Mucosa of descending colon (tissue), 3 donors: ENCODE results near the gene CDHR3. TPM values are rescaled to one million over a fixed set of nuclear protein-coding genes. Genes with fewer than 3 reads are reported as not detected.

Experiments used
- ATAC-seq: fragments of 200-7000 bp; cut with Tn5 transposase; one replicate; pipeline ENCODE4 v1.9.1; 2020; ENCODE audit warnings: mild to moderate bottlenecking, moderate library complexity
- DNase-seq, 3 donors: peaks; one replicate each; pipeline ENCODE4 v3.0.0-alpha.2; 2020
- H3K36me3 ChIP-seq: fragments of 200-600 bp; one replicate; pipeline ENCODE4 v1.8.0; 2021; ENCODE audit warnings: low read depth, mild to moderate bottlenecking
- H3K4me1 ChIP-seq: fragments of 200-600 bp; one replicate; pipeline ENCODE4 v1.8.0; 2021; ENCODE audit warnings: low read depth, mild to moderate bottlenecking
- H3K4me3 ChIP-seq: fragments of 200-600 bp; one replicate; pipeline ENCODE4 v1.8.0; 2021; ENCODE audit warnings: mild to moderate bottlenecking
- H3K9me3 ChIP-seq: fragments of 200-600 bp; one replicate; pipeline ENCODE4 v1.8.0; 2021; ENCODE audit warnings: mild to moderate bottlenecking
- intact Hi-C, 2 donors: fragments of 100-400 bp; cut with DNase I in 1 of 2; cut with micrococcal nuclease in 1 of 2; formaldehyde crosslinking; loops; one replicate each; pipeline versions ENCODE4 v1.11.0 to v1.11.1; 2022; cut with DNase I, micrococcal nuclease
- total RNA-seq, 3 donors: library from RNA; stranded (reverse); fragmentation: NEBNext Ultra II Directional in 2 of 3; extraction: Animal tissue kit (Norgen Biotek cat#: 25700) in 2 of 3; gene quantifications; one replicate each; pipeline versions ENCODE4 v1.2.1 to v1.2.4, GENCODE V29; 2021 to 2023
- TF ChIP-seq, protein P1 (sequence below): fragments of 200-600 bp; IDR thresholded peaks from one replicate; pipeline ENCODE4 v1.8.0; 2022; ENCODE audit warnings: antibody characterized with exemption, mild to moderate bottlenecking
- donor health status: DM: no; HTN: no; CAD: no; lungs with moderate emphysema.
- donor health status: DM: no; HTN: no; CAD: no.
- donor health status: DM: no; HTN: yes; CAD: no.

CDHR3 gene
- total RNA-seq, 3 donors from 2014 or later: 12.1 to 19.7 (median 18.4) TPM

DNA sequence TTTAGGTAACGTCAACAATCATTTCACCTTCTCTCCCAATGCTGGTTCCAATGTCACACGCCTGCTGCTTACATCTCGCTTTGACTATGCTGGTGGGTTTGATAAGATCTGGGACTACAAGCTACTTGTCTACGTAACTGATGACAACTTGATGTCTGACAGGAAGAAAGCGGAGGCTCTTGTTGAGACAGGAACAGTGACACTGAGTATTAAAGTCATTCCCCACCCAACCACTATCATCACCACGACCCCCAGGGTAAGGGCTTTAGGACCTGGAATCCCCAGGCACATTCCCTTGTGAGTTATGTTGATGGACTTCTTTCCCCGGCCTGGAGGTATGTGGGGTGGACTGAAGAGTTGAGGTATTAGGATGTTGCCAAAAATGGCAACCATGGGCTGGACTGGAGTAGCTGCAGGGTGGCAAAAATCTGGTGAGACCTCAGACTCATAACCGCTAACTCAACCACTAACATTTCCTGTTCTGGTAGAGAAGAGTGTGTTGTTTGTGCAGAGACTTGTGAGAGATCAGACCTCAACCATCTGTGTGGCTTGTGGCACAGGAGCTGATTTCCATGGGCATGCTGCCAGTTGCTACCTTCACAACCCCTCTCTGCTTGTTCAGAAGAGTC is 59.2 kb downstream of the CDHR3 start:
- TF ChIP-seq, protein P1, sequence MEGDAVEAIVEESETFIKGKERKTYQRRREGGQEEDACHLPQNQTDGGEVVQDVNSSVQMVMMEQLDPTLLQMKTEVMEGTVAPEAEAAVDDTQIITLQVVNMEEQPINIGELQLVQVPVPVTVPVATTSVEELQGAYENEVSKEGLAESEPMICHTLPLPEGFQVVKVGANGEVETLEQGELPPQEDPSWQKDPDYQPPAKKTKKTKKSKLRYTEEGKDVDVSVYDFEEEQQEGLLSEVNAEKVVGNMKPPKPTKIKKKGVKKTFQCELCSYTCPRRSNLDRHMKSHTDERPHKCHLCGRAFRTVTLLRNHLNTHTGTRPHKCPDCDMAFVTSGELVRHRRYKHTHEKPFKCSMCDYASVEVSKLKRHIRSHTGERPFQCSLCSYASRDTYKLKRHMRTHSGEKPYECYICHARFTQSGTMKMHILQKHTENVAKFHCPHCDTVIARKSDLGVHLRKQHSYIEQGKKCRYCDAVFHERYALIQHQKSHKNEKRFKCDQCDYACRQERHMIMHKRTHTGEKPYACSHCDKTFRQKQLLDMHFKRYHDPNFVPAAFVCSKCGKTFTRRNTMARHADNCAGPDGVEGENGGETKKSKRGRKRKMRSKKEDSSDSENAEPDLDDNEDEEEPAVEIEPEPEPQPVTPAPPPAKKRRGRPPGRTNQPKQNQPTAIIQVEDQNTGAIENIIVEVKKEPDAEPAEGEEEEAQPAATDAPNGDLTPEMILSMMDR: no peak
- H3K4me1 ChIP-seq: no peaks in the 10 kb centered on the region
- intact Hi-C loops: no loop called here
- no peaks in the 10 kb centered on the region for H3K9me3 ChIP-seq
- peak in 2 of 3 donors; percentile 53 to 61 for DNase-seq
- H3K4me3 ChIP-seq: no peak overlapping the region
- H3K36me3 ChIP-seq: no peaks in the 10 kb centered on the region
- ATAC-seq: peak; percentile 75

DNA sequence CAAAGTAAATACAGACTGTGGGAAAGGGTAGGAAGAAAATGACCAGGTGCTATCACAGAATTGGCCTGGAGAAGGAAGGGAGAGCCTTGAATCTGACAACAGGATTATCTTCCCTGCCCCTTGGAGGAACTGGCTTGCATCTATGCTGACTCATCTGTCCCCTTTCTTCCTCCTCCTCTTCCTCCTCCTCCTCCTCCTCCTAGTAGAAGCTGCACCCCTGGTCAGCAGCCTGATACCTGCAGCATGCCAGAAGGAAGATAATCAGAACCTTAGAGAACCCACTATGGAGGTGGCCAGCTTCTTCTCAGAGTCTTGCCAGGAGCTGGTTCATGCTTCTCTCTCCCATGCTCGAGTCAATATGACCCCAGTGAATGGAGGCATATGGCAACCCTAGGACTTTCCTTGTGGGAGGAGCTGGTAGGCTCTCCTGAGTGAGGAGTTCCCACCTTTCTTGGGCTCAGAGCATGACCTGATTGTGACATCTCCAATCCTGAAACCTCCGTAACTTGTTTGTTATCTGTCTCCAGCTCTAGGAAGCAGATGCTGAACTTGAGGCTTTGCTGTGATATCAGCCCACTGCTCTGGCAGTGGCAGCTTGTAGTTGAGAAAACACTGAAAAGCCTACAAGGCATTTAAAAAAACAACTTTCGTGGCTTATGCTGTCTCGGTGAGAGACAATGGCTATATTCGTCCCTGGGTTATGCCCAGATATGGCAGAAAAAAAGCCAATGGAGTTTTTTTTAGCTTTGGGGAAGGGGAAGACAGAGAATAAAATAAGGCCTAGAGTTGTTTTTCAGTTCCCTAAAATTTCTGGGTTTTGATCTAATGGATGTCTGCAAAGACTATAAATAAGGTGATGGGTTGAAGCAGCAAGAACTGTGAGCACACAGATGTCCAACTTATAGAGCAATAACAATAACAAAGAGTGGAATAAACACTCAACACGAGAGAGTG is 60.6 kb downstream of the CDHR3 start:
- Histone ChIP-seq H3K4me1 (no peaks in the 10 kb centered on the region), H3K9me3 (no peaks in the 10 kb centered on the region), H3K36me3 (no peaks in the 10 kb centered on the region), H3K4me3 (no peak overlapping the region)
- TF ChIP-seq, protein P1: no peak
- intact Hi-C loops: no loop called here
- DNase-seq: no peak
- no peak for ATAC-seq

DNA sequence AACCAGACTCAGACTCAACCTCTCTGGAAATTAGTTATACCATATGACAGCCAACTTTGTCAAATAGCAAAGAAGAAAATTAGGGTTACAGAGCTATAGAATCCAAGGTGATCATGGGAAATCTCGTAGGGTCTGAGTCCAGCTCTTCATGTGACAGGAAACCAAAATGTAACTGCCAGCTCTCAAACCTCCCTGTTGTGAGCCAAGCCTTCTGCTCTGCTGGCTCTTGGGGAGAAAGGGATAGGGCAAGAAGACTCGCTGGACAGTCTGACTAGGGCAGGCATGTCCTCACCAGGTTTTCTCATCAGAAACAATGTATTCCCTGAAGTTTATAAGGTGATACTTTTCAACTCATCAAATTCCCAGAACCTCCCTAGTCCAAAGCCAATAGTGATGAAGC is 63.0 kb downstream of the CDHR3 start:
- no peak for ATAC-seq
- no peaks in the 10 kb centered on the region for H3K4me1 ChIP-seq
- no peaks in the 10 kb centered on the region for H3K9me3 ChIP-seq
- no peak overlapping the region for H3K4me3 ChIP-seq
- TF ChIP-seq, protein P1: no peak
- no peak for DNase-seq
- intact Hi-C loops: no loop called here
- no peaks in the 10 kb centered on the region for H3K36me3 ChIP-seq

DNA sequence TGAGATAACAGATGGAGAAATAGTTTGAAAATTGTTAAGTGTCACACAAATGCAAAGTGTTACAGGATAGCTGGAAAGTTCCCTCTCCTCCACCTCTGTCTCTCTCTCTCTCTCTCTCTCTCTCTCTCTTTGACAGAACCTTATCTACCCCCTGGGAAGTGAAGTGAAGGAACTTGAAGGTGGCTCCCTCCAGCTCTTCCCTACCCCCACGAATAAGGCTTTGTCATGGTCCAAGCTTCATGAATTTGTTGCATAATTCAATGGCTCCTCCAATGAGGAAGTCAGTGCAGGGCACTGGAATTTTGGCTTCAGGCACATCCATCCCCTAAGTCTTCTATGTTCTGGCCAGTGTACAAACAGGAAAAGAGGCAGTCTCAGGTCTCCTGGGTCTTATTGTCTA is 66.4 kb downstream of the CDHR3 start:
- TF ChIP-seq, protein P1: no peak
- intact Hi-C loops: no loop called here
- H3K9me3 ChIP-seq: no peaks in the 10 kb centered on the region
- H3K4me1 ChIP-seq: no peaks in the 10 kb centered on the region
- DNase-seq (no peak), ATAC-seq (no peak)
- no peak overlapping the region for H3K4me3 ChIP-seq
- no peaks in the 10 kb centered on the region for H3K36me3 ChIP-seq

DNA sequence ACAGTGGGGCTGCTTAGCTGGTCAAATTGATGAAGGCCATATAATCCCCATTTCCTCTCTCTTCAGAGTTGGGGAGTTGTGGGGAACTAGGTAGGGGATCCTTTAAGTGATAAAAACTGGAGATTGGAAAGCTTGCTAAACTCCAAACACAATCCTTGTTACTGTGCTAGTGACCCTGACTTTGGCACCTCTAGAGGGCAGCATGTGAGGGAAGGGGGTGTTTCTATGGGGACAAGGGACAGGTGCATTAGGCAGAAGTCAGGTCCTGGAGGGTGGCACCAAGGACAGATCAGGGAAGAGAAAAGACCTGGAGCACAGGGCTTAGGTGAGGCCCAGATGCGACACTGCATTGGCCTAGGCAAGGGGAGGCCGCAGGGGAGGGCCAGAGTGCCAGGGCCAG is 66.9 kb downstream of the CDHR3 start:
- no peak overlapping the region for H3K4me3 ChIP-seq
- no peaks in the 10 kb centered on the region for H3K4me1 ChIP-seq
- TF ChIP-seq, protein P1: no peak
- H3K9me3 ChIP-seq: no peaks in the 10 kb centered on the region
- intact Hi-C loops: no loop called here
- no peak for DNase-seq
- H3K36me3 ChIP-seq: no peaks in the 10 kb centered on the region
- peak; percentile 28 for ATAC-seq
